ENCODE data around the gene IL13RA2.

IL13RA2 gene

GRCh38 chrX:114964374-114964773 lies 53.0 kb downstream of the IL13RA2 start:
- no peaks in the 10 kb centered on the region for H3F3A ChIP-seq (ENCODE audit: low read depth)
- H3K4me1 ChIP-seq (ENCODE audit: insufficient read depth, low read length, poor library complexity, severe bottlenecking): no peaks in the 10 kb centered on the region
- no peak overlapping the region for H3K4me2 ChIP-seq (ENCODE audit: low read depth, low read length, poor library complexity, severe bottlenecking)
- H3K36me3 ChIP-seq (ENCODE audit: insufficient read depth, low read length): no peaks in the 10 kb centered on the region
- no peaks in the 10 kb centered on the region for H3K79me2 ChIP-seq (ENCODE audit: insufficient read depth, low read length)
- H2AFZ ChIP-seq (ENCODE audit: low read length): no peak overlapping the region
- no peaks in the 10 kb centered on the region for H3K27me3 ChIP-seq (ENCODE audit: insufficient read depth, low read length, poor library complexity, severe bottlenecking)
- H3K9me3 ChIP-seq (ENCODE audit: insufficient read depth, low read depth, low read length): no peaks in the 10 kb centered on the region
- no peak overlapping the region for H3K9ac ChIP-seq (ENCODE audit: low read depth, low read length, poor library complexity, severe bottlenecking)
- no peaks in the 10 kb centered on the region for H3K9me2 ChIP-seq (replicated peaks; ENCODE audit: low read depth, low read length)
- no peak overlapping the region for H3K4me3 ChIP-seq (ENCODE audit: low read length, poor library complexity, severe bottlenecking)
- no peaks in the 10 kb centered on the region for H4K20me1 ChIP-seq (ENCODE audit: insufficient read depth, low read length, poor library complexity, severe bottlenecking)
- TF ChIP-seq, protein P1, sequence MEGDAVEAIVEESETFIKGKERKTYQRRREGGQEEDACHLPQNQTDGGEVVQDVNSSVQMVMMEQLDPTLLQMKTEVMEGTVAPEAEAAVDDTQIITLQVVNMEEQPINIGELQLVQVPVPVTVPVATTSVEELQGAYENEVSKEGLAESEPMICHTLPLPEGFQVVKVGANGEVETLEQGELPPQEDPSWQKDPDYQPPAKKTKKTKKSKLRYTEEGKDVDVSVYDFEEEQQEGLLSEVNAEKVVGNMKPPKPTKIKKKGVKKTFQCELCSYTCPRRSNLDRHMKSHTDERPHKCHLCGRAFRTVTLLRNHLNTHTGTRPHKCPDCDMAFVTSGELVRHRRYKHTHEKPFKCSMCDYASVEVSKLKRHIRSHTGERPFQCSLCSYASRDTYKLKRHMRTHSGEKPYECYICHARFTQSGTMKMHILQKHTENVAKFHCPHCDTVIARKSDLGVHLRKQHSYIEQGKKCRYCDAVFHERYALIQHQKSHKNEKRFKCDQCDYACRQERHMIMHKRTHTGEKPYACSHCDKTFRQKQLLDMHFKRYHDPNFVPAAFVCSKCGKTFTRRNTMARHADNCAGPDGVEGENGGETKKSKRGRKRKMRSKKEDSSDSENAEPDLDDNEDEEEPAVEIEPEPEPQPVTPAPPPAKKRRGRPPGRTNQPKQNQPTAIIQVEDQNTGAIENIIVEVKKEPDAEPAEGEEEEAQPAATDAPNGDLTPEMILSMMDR (conservative IDR thresholded peaks at IDR 0.05; ENCODE audit: low read length): no peak
- no peak for TF ChIP-seq EZH2phosphoT487 (IDR thresholded peaks at IDR 0.05; ENCODE audit: borderline replicate concordance)

GRCh38 chrX:114962209-114962608 lies 55.2 kb downstream of the IL13RA2 start:
- no peaks in the 10 kb centered on the region for H3K9me2 ChIP-seq (replicated peaks; ENCODE audit: low read depth, low read length)
- no peak overlapping the region for H3K4me2 ChIP-seq (ENCODE audit: low read depth, low read length, poor library complexity, severe bottlenecking)
- no peak overlapping the region for H2AFZ ChIP-seq (ENCODE audit: low read length)
- H3K9ac ChIP-seq (ENCODE audit: low read depth, low read length, poor library complexity, severe bottlenecking): no peak overlapping the region
- H4K20me1 ChIP-seq (ENCODE audit: insufficient read depth, low read length, poor library complexity, severe bottlenecking): no peaks in the 10 kb centered on the region
- TF ChIP-seq, protein P1 (conservative IDR thresholded peaks at IDR 0.05; ENCODE audit: low read length): no peak
- no peak for TF ChIP-seq EZH2phosphoT487 (IDR thresholded peaks at IDR 0.05; ENCODE audit: borderline replicate concordance)
- no peaks in the 10 kb centered on the region for H3F3A ChIP-seq (ENCODE audit: low read depth)
- no peak overlapping the region for H3K4me3 ChIP-seq (ENCODE audit: low read length, poor library complexity, severe bottlenecking)
- no peaks in the 10 kb centered on the region for H3K79me2 ChIP-seq (ENCODE audit: insufficient read depth, low read length)
- no peaks in the 10 kb centered on the region for H3K4me1 ChIP-seq (ENCODE audit: insufficient read depth, low read length, poor library complexity, severe bottlenecking)
- no peaks in the 10 kb centered on the region for H3K9me3 ChIP-seq (ENCODE audit: insufficient read depth, low read depth, low read length)
- H3K27me3 ChIP-seq (ENCODE audit: insufficient read depth, low read length, poor library complexity, severe bottlenecking): no peaks in the 10 kb centered on the region
- no peaks in the 10 kb centered on the region for H3K36me3 ChIP-seq (ENCODE audit: insufficient read depth, low read length)

GRCh38 chrX:114959729-114960128 lies 57.7 kb downstream of the IL13RA2 start:
- H3K9ac ChIP-seq (ENCODE audit: low read depth, low read length, poor library complexity, severe bottlenecking): no peak overlapping the region
- no peaks in the 10 kb centered on the region for H3F3A ChIP-seq (ENCODE audit: low read depth)
- no peak overlapping the region for H3K4me3 ChIP-seq (ENCODE audit: low read length, poor library complexity, severe bottlenecking)
- H3K9me2 ChIP-seq (replicated peaks; ENCODE audit: low read depth, low read length): no peaks in the 10 kb centered on the region
- no peaks in the 10 kb centered on the region for H3K36me3 ChIP-seq (ENCODE audit: insufficient read depth, low read length)
- no peaks in the 10 kb centered on the region for H3K79me2 ChIP-seq (ENCODE audit: insufficient read depth, low read length)
- H4K20me1 ChIP-seq (ENCODE audit: insufficient read depth, low read length, poor library complexity, severe bottlenecking): no peaks in the 10 kb centered on the region
- H3K4me1 ChIP-seq (ENCODE audit: insufficient read depth, low read length, poor library complexity, severe bottlenecking): no peaks in the 10 kb centered on the region
- TF ChIP-seq, protein P1 (conservative IDR thresholded peaks at IDR 0.05; ENCODE audit: low read length): peak; percentile 50
- TF ChIP-seq EZH2phosphoT487 (IDR thresholded peaks at IDR 0.05; ENCODE audit: borderline replicate concordance): no peak
- no peaks in the 10 kb centered on the region for H3K9me3 ChIP-seq (ENCODE audit: insufficient read depth, low read depth, low read length)
- H3K4me2 ChIP-seq (ENCODE audit: low read depth, low read length, poor library complexity, severe bottlenecking): no peak overlapping the region
- no peak overlapping the region for H2AFZ ChIP-seq (ENCODE audit: low read length)
- no peaks in the 10 kb centered on the region for H3K27me3 ChIP-seq (ENCODE audit: insufficient read depth, low read length, poor library complexity, severe bottlenecking)

Data from Loucy (cell line).